ENCODE measurements around the gene RAET1L.
"Not testable (repeated sequence)": the region's sequence is repeated elsewhere in the genome, so short reads cannot be mapped to it uniquely, and the experiment has no call there.

RAET1L gene

DNA sequence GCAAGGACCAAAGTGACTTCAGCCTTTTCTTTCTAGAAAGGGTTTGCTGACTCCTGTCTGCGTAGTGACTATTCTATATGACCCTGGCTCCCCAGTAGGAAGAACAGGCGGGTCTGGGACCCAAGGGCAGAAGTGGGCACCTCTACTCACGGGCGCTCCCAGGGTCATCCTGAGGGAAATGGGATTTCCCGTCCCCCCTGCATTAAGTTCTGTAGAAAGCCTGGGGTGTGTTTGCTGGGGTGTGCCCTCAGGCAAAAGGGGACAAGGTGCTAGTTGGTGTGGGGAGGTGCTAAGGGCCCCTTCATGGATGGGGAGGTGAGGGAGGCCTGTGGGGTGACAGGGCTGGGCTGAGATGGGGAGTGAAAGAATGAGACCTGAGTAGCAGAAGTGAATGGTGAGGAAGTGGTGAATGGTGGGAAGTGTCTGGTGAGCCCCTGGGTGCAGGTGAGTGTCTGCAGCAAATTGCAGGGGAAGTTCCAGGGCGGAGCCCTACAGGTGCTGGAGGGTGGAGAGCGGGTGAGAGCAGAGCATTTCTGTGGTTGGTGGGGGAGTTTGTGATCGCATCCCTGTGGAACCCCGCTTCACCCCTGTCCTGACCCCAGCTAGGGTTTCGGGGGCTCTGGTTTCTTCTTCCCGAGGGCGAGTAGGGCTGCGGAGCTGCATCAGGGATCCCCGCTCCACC lies 21.1 kb downstream of the RAET1L start:
- WGBS, 2 donors (ENCODE audit: extremely low coverage in 2 of 2, insufficient read length in 2 of 2, insufficient replicate concordance in 1 of 2): no CpG with 5 or more reads among the region's 14 CpGs
- H3K9ac ChIP-seq (ENCODE audit: low read depth, low read length, poor library complexity): peak overlapping the region; percentile 53
- DNase-seq (ENCODE audit: low spot score): no peak

DNA sequence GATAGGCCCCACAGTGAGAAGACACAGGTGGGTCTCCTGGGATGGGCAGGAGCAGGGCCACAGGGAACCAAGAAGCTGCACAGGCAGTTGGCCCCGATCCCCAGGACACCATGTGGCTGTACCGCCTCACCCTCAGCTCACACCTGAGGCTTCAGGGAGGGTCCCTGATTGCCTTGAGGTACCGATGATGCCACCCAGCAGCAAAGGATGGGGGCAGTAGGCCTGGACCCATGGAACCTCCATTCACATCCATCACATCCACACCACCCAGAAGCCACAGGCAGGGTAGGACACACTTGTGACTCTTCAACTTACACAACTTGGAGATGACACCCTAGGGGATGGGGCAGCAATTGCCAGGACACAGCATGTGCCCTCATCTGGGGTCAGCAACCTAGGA lies 21.7 kb downstream of the RAET1L start:
- H3K9ac ChIP-seq (ENCODE audit: low read depth, low read length, poor library complexity): not testable (repeated sequence)

More for the DNA sequence above, 21.1 kb downstream of the RAET1L start:
- Histone ChIP-seq H3K23ac (ENCODE audit: low read depth, low read length, poor library complexity) (peak overlapping the region; percentile 94), H3K36me3 (replicated peaks in 1 of 2; ENCODE audit: control insufficient read depth in 2 of 2, insufficient read depth in 2 of 2, low read length in 2 of 2) (peaks cover 5 to 18% of the 10 kb centered on the region in 2 donors), H3K18ac (ENCODE audit: low read length) (peak overlapping the region; percentile 99), H3K4me1 (ENCODE audit: control insufficient read depth in 2 of 2, insufficient read depth in 1 of 2, low read depth in 1 of 2, low read length in 2 of 2) (peaks cover 6 to 7% of the 10 kb centered on the region in 2 donors), H3K27me3 (ENCODE audit: control insufficient read depth in 3 of 3, insufficient read depth in 3 of 3, low read depth in 1 of 3, low read length in 3 of 3) (peaks cover 0 to 26% (median 24%) of the 10 kb centered on the region in 3 experiments), H3K4me2 (ENCODE audit: insufficient read depth, low read length, poor library complexity, severe bottlenecking) (peak overlapping the region; percentile 94), H2BK5ac (ENCODE audit: low read length) (peak overlapping the region; percentile 33), H2AFZ (ENCODE audit: low read length) (peak overlapping the region; percentile 100), H3K4ac (ENCODE audit: low read length) (no peak overlapping the region), H4K8ac (ENCODE audit: low read depth, low read length) (no peak overlapping the region), H3K27ac (replicated peaks; ENCODE audit: low read length) (no peak overlapping the region), H3K4me3 (ENCODE audit: low read length in 2 of 2) (peak overlapping the region; percentile 89 to 96), H2BK120ac (ENCODE audit: low read depth, low read length) (no peak overlapping the region), H3K79me1 (ENCODE audit: low read depth, low read length) (no peaks in the 10 kb centered on the region), H4K91ac (ENCODE audit: low read depth, low read length, poor library complexity) (no peak overlapping the region), H2BK15ac (ENCODE audit: low read length) (peak overlapping the region; percentile 28), H2BK12ac (ENCODE audit: low read length) (no peak overlapping the region), H3K14ac (ENCODE audit: low read length) (no peak overlapping the region), H3K9me3 (replicated peaks in 1 of 2; ENCODE audit: control insufficient read depth in 2 of 2, insufficient read depth in 1 of 2, low read depth in 1 of 2, low read length in 2 of 2) (peaks cover 0 to 4% of the 10 kb centered on the region in 2 donors), H2AK5ac (ENCODE audit: low read depth, low read length) (peak overlapping the region; percentile 71)

DNA sequence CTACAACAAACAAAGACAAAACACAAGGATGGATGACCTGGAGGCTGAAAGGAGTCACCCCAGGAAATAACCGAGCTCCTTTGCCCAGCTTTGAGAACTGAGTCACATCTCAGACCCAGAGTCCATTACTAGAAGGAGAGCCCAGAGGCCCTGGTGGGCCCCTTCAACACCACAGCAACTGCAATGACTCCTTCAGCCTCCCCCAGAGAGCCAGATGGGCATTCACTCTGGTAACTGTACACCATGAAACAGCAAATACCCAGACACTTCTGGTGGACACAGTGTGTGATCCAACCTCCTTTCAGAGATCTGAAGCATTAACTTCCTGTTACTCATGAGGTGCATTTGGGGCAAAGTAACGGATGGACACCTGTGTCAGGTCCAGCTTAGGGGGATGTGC lies 22.6 kb downstream of the RAET1L start:
- Histone ChIP-seq H3K4ac (ENCODE audit: low read length) (no peak overlapping the region), H3K27me3 (ENCODE audit: control insufficient read depth in 3 of 3, insufficient read depth in 3 of 3, low read depth in 1 of 3, low read length in 3 of 3) (peaks cover 0 to 19% (median 15%) of the 10 kb centered on the region in 3 experiments), H3K36me3 (replicated peaks in 1 of 2; ENCODE audit: control insufficient read depth in 2 of 2, insufficient read depth in 2 of 2, low read length in 2 of 2) (peaks cover 5 to 22% of the 10 kb centered on the region in 2 donors), H3K23ac (ENCODE audit: low read depth, low read length, poor library complexity) (no peak overlapping the region), H2AFZ (ENCODE audit: low read length) (no peak overlapping the region), H2BK15ac (ENCODE audit: low read length) (no peak overlapping the region), H2BK12ac (ENCODE audit: low read length) (no peak overlapping the region), H3K4me3 (ENCODE audit: low read length in 2 of 2) (no peak overlapping the region), H2BK120ac (ENCODE audit: low read depth, low read length) (no peak overlapping the region), H2BK5ac (ENCODE audit: low read length) (no peak overlapping the region), H3K27ac (replicated peaks; ENCODE audit: low read length) (no peak overlapping the region), H3K4me2 (ENCODE audit: insufficient read depth, low read length, poor library complexity, severe bottlenecking) (no peak overlapping the region), H3K9ac (ENCODE audit: low read depth, low read length, poor library complexity) (no peak overlapping the region), H2AK5ac (ENCODE audit: low read depth, low read length) (no peak overlapping the region), H4K8ac (ENCODE audit: low read depth, low read length) (no peak overlapping the region), H4K91ac (ENCODE audit: low read depth, low read length, poor library complexity) (no peak overlapping the region), H3K79me1 (ENCODE audit: low read depth, low read length) (no peaks in the 10 kb centered on the region), H3K14ac (ENCODE audit: low read length) (no peak overlapping the region), H3K18ac (ENCODE audit: low read length) (no peak overlapping the region), H3K9me3 (replicated peaks in 1 of 2; ENCODE audit: control insufficient read depth in 2 of 2, insufficient read depth in 1 of 2, low read depth in 1 of 2, low read length in 2 of 2) (peaks cover 0 to 4% of the 10 kb centered on the region in 2 donors), H3K4me1 (ENCODE audit: control insufficient read depth in 2 of 2, insufficient read depth in 1 of 2, low read depth in 1 of 2, low read length in 2 of 2) (peaks cover 6 to 7% of the 10 kb centered on the region in 2 donors)
- DNase-seq (ENCODE audit: low spot score): no peak
- WGBS, 2 donors (ENCODE audit: extremely low coverage in 2 of 2, insufficient read length in 2 of 2, insufficient replicate concordance in 1 of 2): no CpG with 5 or more reads among the region's 2 CpGs

More for the DNA sequence above, 21.7 kb downstream of the RAET1L start:
- H2BK120ac ChIP-seq (ENCODE audit: low read depth, low read length); H3K4ac ChIP-seq (ENCODE audit: low read length); H3K14ac ChIP-seq (ENCODE audit: low read length); H2AFZ ChIP-seq (ENCODE audit: low read length); H3K4me3 ChIP-seq (ENCODE audit: low read length in 2 of 2); H3K27ac ChIP-seq (replicated peaks; ENCODE audit: low read length); H4K91ac ChIP-seq (ENCODE audit: low read depth, low read length, poor library complexity); H3K4me2 ChIP-seq (ENCODE audit: insufficient read depth, low read length, poor library complexity, severe bottlenecking); DNase-seq (ENCODE audit: low spot score); H3K23ac ChIP-seq (ENCODE audit: low read depth, low read length, poor library complexity); H4K8ac ChIP-seq (ENCODE audit: low read depth, low read length); H3K9me3 ChIP-seq (replicated peaks in 1 of 2; ENCODE audit: control insufficient read depth in 2 of 2, insufficient read depth in 1 of 2, low read depth in 1 of 2, low read length in 2 of 2); H3K79me1 ChIP-seq (ENCODE audit: low read depth, low read length); H3K18ac ChIP-seq (ENCODE audit: low read length); H3K4me1 ChIP-seq (ENCODE audit: control insufficient read depth in 2 of 2, insufficient read depth in 1 of 2, low read depth in 1 of 2, low read length in 2 of 2); H2BK5ac ChIP-seq (ENCODE audit: low read length); H2BK12ac ChIP-seq (ENCODE audit: low read length); H2AK5ac ChIP-seq (ENCODE audit: low read depth, low read length); H2BK15ac ChIP-seq (ENCODE audit: low read length): not testable (repeated sequence)
- Histone ChIP-seq H3K27me3 (ENCODE audit: control insufficient read depth in 3 of 3, insufficient read depth in 3 of 3, low read depth in 1 of 3, low read length in 3 of 3) (peaks cover 0 to 23% (median 17%) of the 10 kb centered on the region in 3 experiments), H3K36me3 (replicated peaks in 1 of 2; ENCODE audit: control insufficient read depth in 2 of 2, insufficient read depth in 2 of 2, low read length in 2 of 2) (peaks cover 5 to 18% of the 10 kb centered on the region in 2 donors)
- WGBS, 2 donors (ENCODE audit: extremely low coverage in 2 of 2, insufficient read length in 2 of 2, insufficient replicate concordance in 1 of 2): no CpG with 5 or more reads among the region's 3 CpGs

DNA sequence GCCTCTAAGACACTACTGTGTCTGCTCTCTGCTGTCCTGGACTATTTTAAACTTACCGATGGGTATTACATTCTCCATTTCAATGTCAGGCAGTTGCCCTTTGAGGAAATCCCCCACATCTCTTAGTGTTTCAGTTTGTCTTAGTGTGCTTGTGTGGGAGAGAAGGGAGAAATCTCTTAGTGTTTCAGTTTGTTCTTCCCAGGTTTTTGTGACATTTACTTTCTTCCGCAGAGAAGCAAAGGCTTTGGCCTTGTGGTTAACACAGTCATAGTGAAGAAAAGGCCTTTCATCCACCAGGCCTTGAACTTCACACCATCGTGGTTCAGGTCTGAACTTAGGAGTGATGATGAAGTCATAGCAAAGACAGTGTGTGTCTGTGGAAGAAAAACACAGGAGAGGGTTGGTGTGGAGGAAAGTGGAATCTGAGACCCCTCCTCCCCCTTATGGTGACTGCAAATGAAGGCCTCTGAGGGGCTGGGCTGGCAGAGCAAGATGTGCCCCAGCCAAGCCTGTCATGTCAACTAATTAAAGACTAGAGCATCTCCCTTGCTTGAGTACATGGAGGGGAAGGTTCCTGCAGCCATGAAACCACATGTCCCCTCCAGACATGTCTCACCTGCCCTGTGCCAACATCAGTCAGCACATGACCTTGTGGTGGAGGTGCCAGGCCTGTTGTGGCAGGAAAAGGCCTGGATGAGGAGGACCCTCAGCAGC lies 23.9 kb downstream of the RAET1L start:
- Histone ChIP-seq H2BK120ac (ENCODE audit: low read depth, low read length) (no peak overlapping the region), H3K79me1 (ENCODE audit: low read depth, low read length) (no peaks in the 10 kb centered on the region), H2AK5ac (ENCODE audit: low read depth, low read length) (no peak overlapping the region), H2BK12ac (ENCODE audit: low read length) (no peak overlapping the region), H3K4me3 (ENCODE audit: low read length in 2 of 2) (no peak overlapping the region), H3K14ac (ENCODE audit: low read length) (no peak overlapping the region), H3K27ac (replicated peaks; ENCODE audit: low read length) (no peak overlapping the region), H3K18ac (ENCODE audit: low read length) (no peak overlapping the region), H2BK5ac (ENCODE audit: low read length) (no peak overlapping the region), H4K91ac (ENCODE audit: low read depth, low read length, poor library complexity) (no peak overlapping the region), H2BK15ac (ENCODE audit: low read length) (no peak overlapping the region), H3K4ac (ENCODE audit: low read length) (no peak overlapping the region), H3K9ac (ENCODE audit: low read depth, low read length, poor library complexity) (no peak overlapping the region), H3K23ac (ENCODE audit: low read depth, low read length, poor library complexity) (no peak overlapping the region), H3K4me2 (ENCODE audit: insufficient read depth, low read length, poor library complexity, severe bottlenecking) (no peak overlapping the region), H3K27me3 (ENCODE audit: control insufficient read depth in 3 of 3, insufficient read depth in 3 of 3, low read depth in 1 of 3, low read length in 3 of 3) (peaks cover 0 to 17% (median 8%) of the 10 kb centered on the region in 3 experiments), H2AFZ (ENCODE audit: low read length) (no peak overlapping the region), H3K4me1 (ENCODE audit: control insufficient read depth in 2 of 2, insufficient read depth in 1 of 2, low read depth in 1 of 2, low read length in 2 of 2) (peaks cover 6 to 7% of the 10 kb centered on the region in 2 donors), H3K9me3 (replicated peaks in 1 of 2; ENCODE audit: control insufficient read depth in 2 of 2, insufficient read depth in 1 of 2, low read depth in 1 of 2, low read length in 2 of 2) (peaks cover 0 to 4% of the 10 kb centered on the region in 2 donors), H4K8ac (ENCODE audit: low read depth, low read length) (no peak overlapping the region), H3K36me3 (replicated peaks in 1 of 2; ENCODE audit: control insufficient read depth in 2 of 2, insufficient read depth in 2 of 2, low read length in 2 of 2) (peaks cover 5 to 22% of the 10 kb centered on the region in 2 donors)
- DNase-seq (ENCODE audit: low spot score): no peak
- no CpG with 5 or more reads among the region's 3 CpGs for WGBS, 2 donors (ENCODE audit: extremely low coverage in 2 of 2, insufficient read length in 2 of 2, insufficient replicate concordance in 1 of 2)
